NCI-H524 (cell line): Measurements from ENCODE around the gene FOXD2.

ENCODE experiments used
- DNase-seq, 2 experiments: peaks; one replicate each; lab custom pipeline; 2025; lab: John Stamatoyannopoulos, UW

The FOXD2 gene

DNA sequence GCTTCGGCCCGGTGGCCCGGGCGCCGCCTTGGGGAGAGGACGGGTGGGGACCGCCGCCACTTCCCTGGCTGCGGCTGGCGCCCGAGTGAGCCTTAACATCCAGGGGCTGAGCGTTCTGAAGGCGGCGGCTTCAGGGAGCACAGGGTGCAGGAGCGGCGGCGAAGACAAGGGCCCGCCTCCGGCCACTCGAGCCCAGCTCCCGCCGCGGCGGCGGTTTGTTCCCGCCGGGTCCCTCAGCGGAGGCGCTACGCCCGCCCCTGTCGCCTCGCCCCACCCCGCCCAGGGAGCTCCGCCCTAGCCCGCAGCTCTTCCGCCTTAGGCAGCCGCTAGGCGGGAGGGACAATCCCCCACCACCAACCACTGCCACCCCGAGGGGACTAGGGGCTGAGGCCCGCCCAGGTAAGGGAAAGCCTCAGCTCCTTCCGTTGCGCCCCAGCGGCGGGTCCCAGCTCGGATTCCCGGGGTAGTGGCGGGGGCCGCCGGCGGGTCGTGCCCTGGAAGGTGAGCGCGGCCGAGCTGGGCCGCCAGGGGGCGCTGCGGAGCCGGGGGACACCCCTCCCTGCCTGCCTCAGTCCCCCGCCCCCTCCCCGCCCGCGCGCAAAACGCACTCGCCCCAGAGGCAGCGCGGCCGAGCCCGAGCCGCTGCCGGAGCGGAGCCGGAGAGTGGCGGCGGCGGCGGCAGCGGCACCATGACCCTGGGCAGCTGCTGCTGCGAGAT lies at the start of gene FOXD2:
TSS of gene FOXD2 (plus strand) at position 598 of the 718 bp plus-strand sequence. CDS start at position 690, 92 bp downstream.
- DNase-seq: peak; percentile 80 to 86

GRCh38 chr1:47388891-47389238 lies 49.0 kb upstream of the FOXD2 start:
- peak; percentile 44 to 73 for DNase-seq

DNA sequence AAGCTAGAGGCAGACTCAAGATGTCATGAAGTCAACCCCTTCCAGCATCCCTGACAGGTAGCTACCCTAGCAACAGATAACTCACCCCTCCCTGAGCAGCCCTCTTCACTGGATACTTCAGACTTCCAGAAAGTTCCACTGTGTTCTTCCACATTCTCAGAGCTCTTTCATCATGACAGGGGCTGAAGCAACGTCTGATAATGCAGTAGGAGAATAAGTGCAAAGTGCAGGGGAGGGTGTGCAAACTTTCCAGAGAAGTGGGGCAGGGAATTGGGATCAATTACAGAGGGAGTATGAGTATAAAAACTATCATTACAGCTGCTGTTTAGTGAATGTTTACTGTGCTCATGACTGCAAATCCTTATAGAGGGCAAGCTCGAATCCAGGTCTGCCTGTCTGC lies 48.1 kb upstream of the FOXD2 start:
- DNase-seq: no peak

DNA sequence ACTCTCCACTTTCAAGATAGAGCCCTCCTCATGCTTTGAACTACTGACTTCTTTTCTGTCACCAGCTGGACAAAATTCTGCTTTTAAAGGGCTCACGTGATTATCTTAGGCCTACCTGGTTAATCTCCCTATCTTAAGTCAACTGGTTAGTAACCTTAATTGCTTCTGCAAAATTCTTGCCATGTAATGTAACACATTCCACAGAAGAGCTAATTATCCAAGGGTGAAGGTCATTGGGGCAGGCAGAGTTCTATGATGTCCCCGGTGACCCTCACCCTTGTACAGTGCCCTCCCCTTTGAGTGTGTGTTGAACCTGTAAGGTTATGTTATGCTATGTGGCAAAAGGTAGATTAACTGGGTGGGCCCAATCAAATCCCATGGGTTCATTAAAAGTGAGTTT lies 47.0 kb upstream of the FOXD2 start:
- no peak for DNase-seq

DNA sequence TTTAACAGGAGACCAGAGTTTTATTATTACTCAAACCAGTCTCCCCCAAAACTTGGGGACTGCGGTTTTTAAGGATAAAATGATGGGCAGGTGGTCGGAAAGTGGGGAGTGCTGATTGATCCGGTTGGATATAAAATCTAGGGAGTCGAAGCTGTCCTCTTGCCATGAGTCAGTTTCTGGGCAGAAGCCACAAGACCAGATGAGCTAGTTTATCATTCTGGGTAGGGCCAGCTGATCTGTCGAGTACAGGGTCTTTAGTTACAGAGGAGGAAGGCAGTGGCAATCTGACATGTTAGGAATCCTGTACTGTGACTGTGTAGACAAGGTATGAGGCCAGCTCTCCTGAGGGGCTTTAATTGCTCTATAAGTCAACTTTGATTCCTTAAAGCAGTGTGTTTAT lies 44.7 kb upstream of the FOXD2 start:
- no peak for DNase-seq

DNA sequence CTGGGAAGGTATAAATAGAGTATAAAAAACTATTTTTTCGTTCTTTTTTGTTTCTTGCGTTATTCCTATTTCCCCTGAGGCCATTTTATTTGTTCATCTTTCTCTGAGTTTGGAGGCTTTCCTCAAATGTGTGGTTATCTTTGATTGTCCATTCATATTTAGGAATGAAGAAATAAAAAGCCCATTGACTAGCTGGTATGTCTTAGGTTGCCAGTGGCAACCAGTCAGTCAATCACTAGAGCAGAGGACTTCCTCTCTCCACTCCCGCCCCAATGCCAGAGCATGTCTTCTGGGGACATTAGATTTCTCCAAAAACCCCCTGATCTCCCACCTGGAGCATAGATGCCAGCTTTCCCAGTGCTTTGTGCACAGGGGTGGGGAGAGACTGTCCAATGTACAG lies 42.4 kb upstream of the FOXD2 start:
- DNase-seq: no peak

- DNase-seq: no peak
These were observed 41.1 kb upstream of the FOXD2 start for GRCh38 chr1:47396671-47397196.

- DNase-seq: no peak
These were observed 38.6 kb upstream of the FOXD2 start for GRCh38 chr1:47399138-47399845.

DNA sequence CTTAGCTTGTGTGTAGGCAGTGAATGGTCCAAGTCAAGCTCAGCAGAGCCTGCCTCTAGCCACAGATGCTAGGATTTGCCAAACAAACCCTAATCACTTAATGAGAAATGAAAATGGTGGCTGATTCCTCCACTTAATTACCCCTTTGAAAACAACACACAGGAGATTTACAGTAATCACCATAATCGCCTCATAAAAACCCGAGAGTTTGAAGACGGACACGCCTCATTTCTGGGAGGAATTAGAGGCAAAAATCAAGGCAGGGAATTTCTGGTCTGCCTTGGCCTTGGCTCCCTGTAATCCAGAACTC lies 38.0 kb upstream of the FOXD2 start:
- DNase-seq: peak in 1 of 2 experiments; percentile 24

GRCh38 chr1:47401761-47402160 lies 36.1 kb upstream of the FOXD2 start:
- no peak for DNase-seq

GRCh38 chr1:47402591-47402990 lies 35.3 kb upstream of the FOXD2 start:
- DNase-seq: no peak

DNA sequence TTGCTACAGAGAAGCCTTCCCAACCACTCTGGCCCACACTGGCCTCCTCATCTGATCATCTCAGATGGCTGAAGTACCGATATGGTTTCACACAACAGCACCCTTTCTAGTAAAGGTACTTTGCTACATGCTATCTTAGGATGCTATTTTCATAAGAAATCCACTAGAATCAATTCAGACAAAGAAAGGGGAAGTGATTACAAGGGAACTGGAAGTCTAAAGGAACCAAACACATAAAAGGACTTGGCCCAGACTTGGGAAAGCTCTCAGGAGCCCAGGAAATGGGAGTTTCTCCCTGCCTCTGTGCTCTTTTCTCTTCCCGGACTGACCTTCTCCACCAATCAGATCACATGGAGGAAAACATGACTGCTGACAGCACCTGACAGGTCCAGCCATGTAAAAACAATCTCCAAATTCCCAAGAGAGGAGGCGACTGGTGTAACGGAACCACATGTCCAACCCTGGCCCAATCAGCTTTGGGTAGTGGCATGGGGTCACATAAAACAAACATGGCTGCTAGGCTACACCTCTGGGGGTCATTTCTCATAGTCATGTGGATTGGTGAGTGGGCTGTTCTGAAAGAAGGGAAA lies 34.4 kb upstream of the FOXD2 start:
- DNase-seq: no peak

- DNase-seq: no peak
These were observed 32.1 kb upstream of the FOXD2 start for GRCh38 chr1:47405697-47406096.

DNA sequence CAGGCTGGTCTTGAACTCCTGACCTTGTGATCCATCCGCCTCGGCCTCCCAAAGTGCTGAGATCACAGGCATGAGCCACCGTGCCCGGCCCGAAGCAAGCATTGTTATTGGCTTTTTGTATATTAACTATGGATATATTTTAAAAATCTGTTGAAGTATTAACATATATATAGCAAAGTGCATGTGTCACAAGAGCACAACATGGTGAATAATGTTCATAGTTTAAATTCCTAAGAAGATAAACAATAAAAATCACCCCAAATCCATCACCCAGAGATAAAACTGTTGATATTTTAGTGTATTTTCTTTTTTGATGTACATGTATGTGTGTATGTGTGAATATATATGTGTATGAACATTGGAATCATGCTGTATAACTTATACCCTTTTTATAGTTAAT lies 30.9 kb upstream of the FOXD2 start:
- no peak for DNase-seq

DNA sequence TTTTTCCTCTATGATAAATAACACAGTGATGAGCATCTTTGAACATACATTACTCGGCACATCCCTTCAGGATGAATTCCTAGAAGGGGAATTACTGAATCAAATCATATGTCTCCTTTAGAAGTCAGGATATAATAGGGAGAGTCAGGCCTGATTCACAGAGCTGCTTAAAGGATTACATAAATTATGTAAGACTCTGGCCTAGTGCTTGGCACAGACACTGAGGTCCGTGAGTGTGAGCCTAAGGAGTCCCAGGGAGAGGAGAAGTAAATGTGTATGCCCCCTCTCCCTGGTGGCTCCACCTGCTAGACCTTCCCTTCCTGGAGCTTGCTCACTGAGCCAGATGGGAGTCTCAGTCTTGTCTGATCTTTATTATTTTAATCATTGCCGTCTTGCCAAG lies 30.4 kb upstream of the FOXD2 start:
- DNase-seq: peak in 1 of 2 experiments; percentile 6

GRCh38 chr1:47409311-47410067 lies 28.4 kb upstream of the FOXD2 start:
- DNase-seq: no peak

GRCh38 chr1:47410068-47410455 lies 27.8 kb upstream of the FOXD2 start:
- no peak for DNase-seq

- DNase-seq: no peak
These were observed 26.4 kb upstream of the FOXD2 start for GRCh38 chr1:47411436-47411835.

DNA sequence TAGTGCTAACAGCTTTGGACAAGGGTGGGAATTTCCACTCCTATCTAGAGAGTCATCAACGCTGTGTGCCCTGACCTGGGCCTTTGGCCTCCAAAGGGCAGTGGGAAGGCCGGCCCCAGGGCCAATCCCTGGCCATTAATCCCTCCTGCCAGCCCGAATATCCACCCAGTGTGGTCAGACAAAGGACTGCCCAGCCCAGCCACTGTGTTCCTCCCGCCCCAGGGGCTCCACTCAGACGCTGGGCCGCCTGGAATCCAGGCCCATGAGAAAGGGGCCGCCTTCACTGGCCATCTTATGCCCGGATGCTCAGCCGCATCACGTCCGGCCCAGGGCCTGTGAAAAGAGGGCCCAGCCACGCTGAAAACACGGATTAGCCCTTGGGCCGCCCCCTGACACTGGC lies 25.4 kb upstream of the FOXD2 start:
- no peak for DNase-seq

DNA sequence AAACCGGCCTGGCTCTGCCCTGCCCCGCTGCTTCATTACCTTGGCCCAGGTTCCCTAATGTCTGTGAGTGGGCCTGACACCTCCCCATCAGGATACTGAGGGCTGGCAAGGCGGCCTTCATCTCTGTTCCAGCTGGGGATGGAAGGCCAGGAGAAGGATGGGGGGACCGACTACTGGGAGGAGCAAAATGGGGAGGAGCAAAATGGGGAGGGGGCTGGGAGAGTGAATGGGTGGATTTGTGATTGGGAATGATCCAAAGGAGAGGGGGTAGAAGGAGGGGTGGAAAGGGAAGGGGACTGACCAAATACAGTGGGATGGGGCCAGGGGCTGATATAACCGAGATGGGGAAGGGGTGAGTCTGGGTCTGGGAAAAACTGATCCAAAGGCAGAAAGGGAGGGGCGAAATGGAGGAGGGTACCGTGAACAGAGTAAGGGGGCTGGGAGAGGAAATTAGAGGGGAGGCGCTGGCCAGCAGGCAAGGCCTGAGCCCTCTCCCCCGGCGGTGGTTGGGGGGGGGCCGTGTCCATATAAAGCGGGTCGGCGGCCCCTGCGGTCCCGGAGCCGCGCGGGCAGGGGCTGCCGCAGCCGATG lies 22.0 kb upstream of the FOXD2 start, which contains the start of gene FOXE3:
TSS of gene FOXE3 (plus strand) at position 558 of the 591 bp plus-strand sequence. CDS start at position 589, 31 bp downstream.
- DNase-seq: no peak

DNA sequence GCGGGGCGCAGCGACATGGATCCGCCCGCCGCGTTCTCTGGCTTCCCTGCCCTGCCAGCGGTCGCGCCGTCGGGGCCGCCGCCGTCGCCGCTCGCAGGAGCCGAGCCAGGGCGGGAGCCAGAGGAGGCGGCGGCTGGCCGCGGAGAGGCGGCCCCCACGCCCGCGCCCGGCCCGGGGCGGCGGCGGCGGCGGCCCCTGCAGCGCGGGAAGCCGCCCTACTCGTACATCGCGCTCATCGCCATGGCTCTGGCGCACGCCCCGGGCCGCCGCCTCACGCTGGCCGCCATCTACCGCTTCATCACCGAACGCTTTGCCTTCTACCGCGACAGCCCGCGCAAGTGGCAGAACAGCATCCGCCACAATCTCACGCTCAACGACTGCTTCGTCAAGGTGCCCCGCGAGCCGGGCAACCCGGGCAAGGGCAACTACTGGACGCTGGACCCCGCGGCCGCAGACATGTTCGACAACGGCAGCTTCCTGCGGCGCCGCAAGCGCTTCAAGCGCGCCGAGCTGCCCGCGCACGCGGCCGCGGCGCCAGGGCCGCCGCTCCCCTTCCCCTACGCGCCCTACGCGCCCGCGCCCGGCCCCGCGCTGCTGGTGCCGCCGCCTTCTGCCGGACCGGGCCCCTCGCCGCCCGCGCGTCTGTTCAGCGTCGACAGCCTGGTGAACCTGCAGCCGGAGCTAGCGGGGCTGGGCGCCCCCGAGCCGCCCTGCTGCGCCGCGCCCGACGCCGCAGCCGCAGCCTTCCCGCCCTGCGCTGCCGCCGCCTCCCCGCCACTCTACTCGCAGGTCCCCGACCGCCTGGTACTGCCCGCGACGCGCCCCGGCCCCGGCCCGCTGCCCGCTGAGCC lies 21.3 kb upstream of the FOXD2 start:
- DNase-seq: peak in 1 of 2 experiments; percentile 33
